ENCODE results near the gene IRF4.
"Not testable (repeated sequence)": the region's sequence is repeated elsewhere in the genome, so short reads cannot be mapped to it uniquely, and the experiment has no call there.

IRF4 gene

DNA sequence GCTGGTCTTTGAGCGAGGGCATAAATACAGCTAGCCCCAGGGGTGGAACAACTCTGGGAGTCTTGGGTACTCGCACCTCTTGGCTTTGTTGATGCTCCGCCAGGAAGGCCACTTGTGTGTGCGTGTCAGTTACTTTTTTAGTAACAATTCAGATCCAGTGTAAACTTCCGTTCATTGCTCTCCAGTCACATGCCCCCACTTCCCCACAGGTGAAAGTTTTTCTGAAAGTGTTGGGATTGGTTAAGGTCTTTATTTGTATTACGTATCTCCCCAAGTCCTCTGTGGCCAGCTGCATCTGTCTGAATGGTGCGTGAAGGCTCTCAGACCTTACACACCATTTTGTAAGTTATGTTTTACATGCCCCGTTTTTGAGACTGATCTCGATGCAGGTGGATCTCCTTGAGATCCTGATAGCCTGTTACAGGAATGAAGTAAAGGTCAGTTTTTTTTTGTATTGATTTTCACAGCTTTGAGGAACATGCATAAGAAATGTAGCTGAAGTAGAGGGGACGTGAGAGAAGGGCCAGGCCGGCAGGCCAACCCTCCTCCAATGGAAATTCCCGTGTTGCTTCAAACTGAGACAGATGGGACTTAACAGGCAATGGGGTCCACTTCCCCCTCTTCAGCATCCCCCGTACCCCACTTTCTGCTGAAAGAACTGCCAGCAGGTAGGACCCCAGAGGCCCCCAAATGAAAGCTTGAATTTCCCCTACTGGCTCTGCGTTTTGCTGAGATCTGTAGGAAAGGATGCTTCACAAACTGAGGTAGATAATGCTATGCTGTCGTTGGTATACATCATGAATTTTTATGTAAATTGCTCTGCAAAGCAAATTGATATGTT is 19.2 kb downstream of the IRF4 start:
- FAIRE-seq (no peak), DNase-seq (ENCODE audit: insufficient read length, low spot score) (no peak)

DNA sequence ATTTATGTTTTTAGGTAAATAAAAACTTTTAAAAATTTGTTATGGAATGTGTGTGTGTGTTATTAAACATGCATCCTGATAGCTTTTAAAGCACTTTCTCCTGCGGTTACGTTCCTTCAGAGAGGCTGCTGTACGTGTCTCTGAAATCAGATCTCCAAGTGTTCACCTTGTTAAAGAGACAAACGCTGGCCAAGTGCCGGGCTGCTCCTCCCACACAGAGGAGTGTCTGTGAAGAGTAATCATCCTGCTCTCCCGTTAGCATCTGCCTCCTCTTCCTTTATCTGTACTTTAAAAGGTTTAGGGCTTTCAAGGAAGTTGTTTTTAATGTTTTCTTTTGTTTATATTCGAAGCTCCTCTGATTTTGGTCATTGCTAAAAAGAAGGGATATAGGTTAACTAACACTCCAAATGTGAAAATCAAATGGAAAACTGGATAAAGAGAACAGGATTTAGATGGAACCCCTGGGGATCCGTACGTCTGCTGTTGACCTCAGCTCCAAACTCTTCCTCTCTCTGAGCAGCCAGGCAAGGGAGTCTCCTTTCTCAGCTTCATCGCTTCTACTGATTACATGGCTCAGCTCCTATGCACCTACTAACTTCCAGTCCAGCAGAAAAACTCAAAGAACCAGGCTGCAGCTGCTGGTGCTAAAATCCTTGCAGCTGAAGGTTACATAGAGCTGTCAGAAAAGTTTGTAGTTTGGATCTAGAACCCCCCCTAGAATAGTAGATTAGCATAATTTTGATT is 20.0 kb downstream of the IRF4 start:
- no peak for TF ChIP-seq POLR2A (IDR thresholded peaks at IDR 0.05; ENCODE audit: low read depth, low read length)
- FAIRE-seq = no peak

More for the DNA sequence above, 19.2 kb downstream of the IRF4 start:
- TF ChIP-seq POLR2A (IDR thresholded peaks at IDR 0.05; ENCODE audit: low read depth, low read length) = no peak

DNA sequence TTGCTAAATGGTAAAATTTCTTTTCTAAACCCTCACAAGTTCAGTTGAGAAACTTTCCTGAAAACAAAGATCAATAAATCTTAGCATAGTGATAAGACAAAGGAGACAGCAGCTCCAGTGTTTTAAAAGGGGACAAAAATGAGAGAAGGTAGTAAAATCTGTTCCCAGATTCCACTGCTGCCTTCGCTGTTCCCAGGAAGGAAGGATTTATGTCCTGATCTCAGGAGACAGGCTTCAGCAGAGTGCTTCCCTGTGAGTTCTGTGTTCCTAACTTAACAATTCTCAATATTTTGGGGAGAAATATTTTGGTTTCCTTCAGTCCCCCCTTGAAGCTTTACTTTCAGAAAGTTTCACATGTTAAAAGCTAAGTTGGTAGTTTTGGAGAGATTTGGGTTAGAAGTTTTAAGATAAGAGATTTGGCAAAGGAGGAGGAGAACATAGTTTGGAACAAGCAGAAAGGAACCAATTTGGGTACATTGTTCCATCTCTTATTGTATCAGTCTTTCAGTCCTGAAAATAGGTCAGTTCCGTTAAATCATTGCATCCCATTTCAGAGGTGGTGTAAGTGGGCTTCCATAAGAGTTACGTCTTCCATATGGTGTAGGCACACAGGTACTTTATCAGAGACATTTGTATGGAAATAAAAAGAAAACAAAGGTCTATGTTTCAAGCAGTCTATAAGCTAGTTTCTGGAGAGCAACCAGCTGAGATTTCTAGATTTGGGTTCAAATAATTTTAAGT is 20.8 kb downstream of the IRF4 start:
- TF ChIP-seq POLR2A (IDR thresholded peaks at IDR 0.05; ENCODE audit: low read depth, low read length) = no peak
- DNase-seq (ENCODE audit: insufficient read length, low spot score) = no peak
- no peak for FAIRE-seq

More for the DNA sequence above, 20.0 kb downstream of the IRF4 start:
- no peak for DNase-seq (ENCODE audit: insufficient read length, low spot score)

DNA sequence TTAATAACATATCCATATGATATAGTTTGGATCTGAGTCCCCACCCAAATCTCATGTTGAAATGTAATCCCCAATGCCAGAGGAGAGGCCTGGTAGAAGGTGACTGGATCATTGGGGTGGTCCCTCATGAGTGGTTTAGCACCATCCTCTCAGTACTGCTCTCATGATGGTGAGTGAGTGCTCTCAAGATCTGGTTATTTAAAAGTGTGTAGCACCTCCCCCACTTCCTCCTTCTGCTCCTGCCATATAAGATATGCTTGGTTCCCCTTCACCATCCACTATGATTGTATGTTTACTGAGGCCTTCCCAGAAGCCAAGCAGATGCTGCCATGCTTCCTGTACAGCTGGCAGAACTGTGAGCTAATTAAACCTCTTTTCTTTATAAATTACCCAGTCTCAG is 22.9 kb downstream of the IRF4 start:
- DNase-seq (ENCODE audit: insufficient read length, low spot score) (no peak), FAIRE-seq (no peak)
- TF ChIP-seq POLR2A (IDR thresholded peaks at IDR 0.05; ENCODE audit: low read depth, low read length) = no peak

DNA sequence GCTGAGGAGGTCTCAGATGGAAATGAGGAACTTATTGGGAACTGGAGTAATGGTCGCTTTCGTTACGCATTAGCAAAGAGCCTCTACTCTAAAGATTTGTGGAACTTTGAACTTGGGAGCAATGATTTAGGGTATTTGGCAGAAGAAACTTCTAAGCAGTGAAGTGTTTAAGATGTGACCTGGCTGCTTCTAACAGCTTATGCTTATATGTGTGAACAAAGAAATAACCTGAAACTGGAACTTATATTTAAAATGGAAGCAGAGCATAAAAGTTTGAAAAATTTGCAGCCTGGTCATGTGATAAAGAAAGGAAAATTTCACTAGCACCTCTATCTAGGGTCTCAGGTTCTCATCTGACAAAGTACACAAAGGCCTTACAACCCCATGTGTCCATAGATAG is 23.5 kb downstream of the IRF4 start:
- FAIRE-seq (no peak), DNase-seq (ENCODE audit: insufficient read length, low spot score) (no peak)
- no peak for TF ChIP-seq POLR2A (IDR thresholded peaks at IDR 0.05; ENCODE audit: low read depth, low read length)

DNA sequence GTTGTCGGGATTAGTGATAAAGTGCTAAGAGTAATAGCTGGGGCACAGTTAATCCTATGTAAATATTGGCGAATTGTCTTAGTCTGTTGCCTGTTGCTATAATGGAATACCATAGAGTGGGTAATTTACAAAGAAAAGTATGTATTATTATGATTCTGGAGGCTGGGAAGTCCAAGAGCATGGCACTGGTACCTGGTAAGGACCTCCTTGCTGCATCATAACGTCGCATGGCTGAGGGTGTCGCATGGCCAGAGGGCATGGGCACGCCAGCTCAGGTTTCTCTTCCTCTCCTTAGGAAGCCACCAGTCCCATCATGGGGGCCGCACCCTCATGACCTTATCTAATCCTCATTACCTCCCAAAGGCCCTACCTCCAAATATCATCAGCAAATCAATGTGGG is 29.7 kb downstream of the IRF4 start:
- TF ChIP-seq POLR2A (IDR thresholded peaks at IDR 0.05; ENCODE audit: low read depth, low read length) = no peak
- DNase-seq (ENCODE audit: insufficient read length, low spot score) = no peak
- no peak for FAIRE-seq

DNA sequence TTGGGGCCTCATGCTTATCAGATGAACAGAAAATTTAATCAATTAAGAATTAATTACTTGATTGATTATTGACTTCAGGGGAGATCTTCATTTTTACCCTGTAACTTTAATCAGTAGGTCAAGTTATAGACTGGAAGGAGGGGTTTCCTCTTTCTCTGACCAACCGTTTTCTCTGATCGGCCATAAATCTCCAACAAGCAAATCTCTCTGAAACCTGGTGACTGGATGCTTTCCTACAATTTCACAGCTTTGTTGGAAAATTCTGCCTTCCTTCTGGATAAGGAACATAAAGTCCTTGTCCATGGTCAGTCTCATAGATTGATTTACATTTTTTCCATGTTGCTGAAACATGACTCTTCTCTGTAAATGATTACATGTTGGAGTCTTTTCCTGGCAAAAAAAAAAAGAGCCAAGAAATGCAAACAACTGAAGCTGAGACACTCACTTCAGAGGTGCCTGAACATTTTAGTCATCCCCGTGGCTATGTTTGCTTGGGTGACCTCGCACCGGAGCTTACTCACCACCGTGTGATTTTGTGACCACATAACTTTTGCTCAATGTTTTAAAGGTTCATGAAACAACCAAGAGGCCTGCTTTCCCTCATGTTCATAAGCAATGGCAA is 31.0 kb downstream of the IRF4 start:
- TF ChIP-seq POLR2A (IDR thresholded peaks at IDR 0.05; ENCODE audit: low read depth, low read length) = no peak
- peak; percentile 96 for FAIRE-seq
- peak; percentile 99 for DNase-seq (ENCODE audit: insufficient read length, low spot score)

DNA sequence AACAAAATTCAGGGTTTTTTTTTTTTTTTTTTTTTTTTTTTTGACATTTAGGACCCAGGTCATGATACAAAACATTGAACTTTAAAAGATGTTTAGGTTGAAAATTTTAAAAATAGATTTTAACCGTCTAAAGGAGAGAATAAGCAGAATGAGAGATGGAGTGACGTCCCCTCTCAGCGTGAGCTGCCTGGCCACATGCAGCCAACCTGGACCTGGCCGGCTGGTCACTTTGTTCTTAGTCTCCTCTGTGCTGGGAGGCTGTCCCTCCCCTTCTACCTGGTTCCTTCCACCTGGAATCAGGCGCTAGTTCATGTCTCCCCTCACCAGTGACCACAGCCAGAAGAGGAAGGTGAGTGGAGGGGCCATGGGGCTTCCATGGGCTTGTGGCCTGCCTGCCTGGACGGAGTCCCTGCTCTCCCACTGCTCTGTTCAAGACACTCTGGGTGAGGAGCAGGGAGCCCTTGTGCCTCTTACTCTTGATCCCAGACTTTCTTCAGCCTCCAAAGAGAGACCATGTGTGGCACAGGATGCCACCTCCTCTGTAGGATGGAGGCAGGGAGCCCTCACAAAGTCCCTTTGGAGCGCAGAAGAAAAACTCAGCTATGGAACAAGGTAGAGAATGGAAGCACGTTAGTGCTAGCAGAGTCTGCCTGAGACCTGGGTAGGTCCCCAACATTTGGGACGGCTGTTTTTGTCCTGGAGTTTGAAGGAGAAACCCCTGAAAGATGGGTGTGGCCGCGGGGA is 31.7 kb downstream of the IRF4 start:
- DNase-seq (ENCODE audit: insufficient read length, low spot score) = no peak
- no peak for FAIRE-seq
- no peak for TF ChIP-seq POLR2A (IDR thresholded peaks at IDR 0.05; ENCODE audit: low read depth, low read length)

DNA sequence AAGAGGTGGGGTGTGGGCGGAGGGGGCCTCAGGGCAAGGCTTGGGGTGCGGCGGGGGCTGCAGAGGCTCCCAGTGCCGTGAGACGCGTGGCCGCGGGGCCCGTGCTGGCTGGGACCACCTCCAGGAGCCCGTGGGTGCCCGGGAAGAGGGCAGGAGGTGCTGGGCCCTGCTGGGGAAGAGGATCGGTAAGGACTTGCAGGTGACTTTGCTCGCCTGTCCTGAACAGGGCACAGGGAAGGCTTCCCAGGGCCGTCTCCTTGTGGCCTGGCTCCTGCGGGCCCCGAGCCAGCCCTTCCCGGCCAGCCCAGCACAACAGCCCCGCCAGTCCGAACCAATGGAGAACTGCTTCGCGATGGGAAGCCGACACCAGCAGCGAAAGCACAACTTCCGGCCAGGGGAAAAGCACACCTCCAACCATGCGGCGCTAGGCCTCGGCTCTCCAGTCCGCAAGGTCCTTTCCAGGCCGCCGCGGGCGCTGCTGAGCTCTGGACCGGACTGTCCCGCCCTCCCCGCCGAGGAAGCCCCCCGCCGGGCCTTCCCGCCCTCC is 32.3 kb downstream of the IRF4 start:
- TF ChIP-seq POLR2A (IDR thresholded peaks at IDR 0.05; ENCODE audit: low read depth, low read length) = no peak
- DNase-seq (ENCODE audit: insufficient read length, low spot score) (no peak), FAIRE-seq (no peak)

DNA sequence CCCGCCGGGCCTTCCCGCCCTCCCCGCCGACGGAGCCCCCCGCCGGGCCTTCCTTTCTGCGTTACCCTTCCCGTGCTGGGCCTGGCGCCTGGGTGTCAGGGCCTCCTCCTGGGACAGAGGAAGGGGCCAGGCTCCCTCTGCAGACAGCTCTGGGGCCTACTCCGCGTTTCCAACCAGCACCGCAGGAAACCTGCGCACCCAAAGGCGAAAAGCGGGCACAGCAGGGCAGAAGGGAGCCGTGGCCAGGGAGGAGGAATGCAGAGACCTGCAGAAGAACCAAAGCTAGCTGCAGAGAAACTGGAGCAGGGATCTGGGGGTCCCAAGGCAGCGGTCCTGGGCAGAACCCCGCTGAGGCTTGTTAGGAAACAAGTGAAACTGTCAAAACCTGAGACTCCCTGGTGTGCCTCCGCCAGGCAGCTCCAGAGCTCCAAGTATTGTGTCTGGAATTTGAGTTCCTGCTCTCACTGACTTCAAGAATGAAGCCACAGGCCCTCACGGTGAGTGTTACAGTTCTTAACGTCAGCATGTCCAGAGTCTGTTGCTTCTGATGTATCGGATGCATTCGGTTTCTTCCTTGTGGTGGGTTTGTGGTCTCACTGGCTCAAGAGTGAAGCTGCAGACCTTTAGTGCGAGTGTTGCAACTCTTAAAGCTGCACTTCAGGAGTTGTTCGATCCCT is 33.3 kb downstream of the IRF4 start:
- TF ChIP-seq POLR2A (IDR thresholded peaks at IDR 0.05; ENCODE audit: low read depth, low read length) = no peak
- DNase-seq (ENCODE audit: insufficient read length, low spot score) = no peak
- FAIRE-seq = no peak

DNA sequence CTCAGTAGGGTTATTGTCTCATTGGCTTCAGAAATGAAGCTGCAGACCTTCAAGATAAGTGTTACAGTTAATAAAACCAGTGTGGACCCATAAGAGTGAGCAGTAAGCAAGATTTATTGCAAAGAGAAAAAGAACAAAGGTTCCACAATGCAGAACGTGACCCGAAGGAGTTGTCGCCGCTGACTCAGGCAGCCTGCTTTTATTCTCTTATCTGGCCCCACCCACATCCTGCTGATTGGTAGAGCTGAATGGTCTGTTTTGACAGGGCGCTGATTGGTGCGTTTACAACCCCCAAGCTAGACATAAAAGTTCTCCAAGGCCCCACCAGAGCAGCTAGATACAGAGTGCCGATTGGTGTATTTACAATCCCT is 33.9 kb downstream of the IRF4 start:
- FAIRE-seq = not testable (repeated sequence)

DNA sequence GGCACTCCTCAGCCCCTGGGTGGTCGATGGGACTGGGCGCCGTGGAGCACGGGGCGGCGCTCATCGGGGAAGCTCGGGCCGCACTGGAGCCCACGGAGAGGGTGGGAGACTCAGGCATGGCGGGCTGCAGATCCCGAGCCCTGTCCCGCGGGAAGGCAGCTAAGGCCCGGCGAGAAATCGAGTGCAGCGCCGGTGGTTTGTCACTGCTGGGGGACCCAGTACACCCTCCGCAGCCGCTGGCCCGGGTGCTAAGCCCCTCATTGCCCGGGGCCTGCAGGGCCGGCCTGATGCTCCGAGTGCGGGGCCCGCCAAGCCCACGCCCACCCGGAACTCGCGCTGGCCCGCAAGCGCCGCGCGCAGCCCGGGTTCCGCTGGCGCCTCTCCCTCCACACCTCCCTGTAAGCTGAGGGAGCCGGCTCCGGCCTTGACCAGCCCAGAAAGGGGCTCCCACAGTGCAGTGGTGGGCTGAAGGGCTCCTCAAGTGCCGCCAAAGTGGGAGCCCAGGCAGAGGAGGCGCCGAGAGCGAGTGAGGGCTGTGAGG is 34.7 kb downstream of the IRF4 start:
- not testable (repeated sequence) for FAIRE-seq

More for the DNA sequence above, 33.9 kb downstream of the IRF4 start:
- not testable (repeated sequence) for DNase-seq (ENCODE audit: insufficient read length, low spot score)

More for the DNA sequence above, 34.7 kb downstream of the IRF4 start:
- DNase-seq (ENCODE audit: insufficient read length, low spot score) = not testable (repeated sequence)
